CD4-positive, alpha-beta T cell treated with Interleukin-21 for 1 hour (primary cell): ENCODE data around the gene LSP1.

Source experiments
- DNase-seq: peaks from one replicate; pipeline ENCODE4 v3.0.0-alpha.2; 2020

The LSP1 gene

DNA sequence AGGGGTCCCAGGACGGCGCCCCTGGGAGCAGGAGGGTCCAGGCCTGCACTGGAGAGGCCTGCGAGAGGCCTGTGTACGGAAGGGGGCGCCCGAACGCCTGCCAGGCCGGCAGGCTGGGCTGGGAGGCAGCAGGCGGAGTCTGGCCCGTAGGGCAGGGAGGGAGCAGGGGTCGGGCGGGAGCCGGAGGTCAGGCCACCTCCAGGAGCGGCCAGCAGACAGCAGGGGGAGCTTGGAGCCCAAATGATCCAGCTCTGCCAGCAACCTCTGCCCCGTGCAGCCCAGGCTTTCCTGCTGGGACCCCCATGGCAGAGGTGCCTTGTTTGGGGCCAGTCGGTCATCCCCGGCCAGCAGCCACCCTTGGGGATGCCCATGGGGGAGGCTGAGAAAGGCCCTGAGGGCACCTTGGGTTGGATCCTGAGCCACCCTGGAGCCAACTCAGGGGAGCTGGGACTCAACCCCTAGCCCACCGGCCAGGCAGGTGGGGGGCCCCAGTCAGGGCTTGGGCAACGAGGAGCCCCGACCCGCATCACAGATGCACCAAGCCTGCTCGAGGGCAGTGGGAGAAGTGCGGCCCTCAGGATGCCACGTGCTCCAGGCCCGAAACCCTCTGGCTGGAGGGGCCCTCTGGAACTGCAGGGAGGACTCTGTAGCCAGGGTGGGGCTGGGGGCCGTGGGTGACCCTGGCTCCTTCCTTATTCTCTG lies 27.7 kb upstream of the LSP1 start:
- no peak for DNase-seq

DNA sequence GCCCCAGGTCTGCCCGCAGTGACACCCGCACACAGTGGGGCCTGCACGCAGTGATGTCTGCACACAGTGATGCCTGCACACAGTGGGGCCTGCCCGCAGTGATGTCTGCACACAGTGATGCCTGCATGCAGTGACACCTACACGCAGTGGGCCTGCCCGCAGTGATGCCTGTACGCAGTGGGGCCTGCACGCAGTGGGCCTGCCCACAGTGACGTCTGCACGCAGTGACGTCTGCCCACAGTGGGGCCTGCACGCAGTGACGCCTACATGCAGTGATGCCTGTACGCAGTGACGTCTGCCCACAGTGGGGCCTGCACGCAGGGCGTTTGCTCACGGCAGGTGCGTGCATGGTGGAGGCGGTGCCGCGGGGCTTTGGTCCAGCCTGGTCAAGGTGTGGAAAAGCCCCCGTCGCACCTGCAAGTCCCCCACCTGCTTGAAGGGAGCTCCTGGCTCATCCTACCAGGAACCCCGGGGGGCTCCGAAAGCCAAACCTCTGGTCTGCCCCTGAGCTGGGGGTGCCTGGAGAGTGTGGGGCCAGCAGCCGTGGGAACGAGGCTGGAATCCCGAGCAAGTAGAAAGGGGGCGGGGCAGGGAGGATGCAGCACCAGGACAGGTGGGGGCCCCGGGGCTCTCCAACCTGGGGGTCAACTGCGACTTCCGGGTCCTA lies 27.0 kb upstream of the LSP1 start:
- DNase-seq: no peak

GRCh38 chr11:1826552-1827094 lies 26.3 kb upstream of the LSP1 start:
- DNase-seq: no peak

- no peak for DNase-seq
These were observed 25.6 kb upstream of the LSP1 start for GRCh38 chr11:1827095-1827813.

DNA sequence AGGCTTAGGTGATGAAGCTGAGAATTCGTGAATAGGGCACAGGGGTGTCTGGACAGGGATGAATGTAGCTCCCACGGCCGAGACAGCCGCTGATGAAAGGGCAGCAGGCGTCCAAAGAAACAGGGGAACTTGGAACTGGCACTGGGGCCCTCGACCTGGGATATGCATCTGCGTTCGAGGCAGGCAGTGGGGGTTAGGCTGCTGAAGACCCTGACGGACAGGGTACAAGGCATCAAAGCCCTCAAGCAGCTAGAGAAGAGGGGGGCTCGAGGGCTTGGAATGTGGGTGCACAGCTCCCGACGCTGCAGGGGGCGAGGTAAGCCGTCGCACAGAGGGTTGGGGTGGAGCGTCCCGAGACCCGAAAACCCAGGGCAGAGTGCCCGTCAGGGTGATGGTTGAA lies 25.0 kb upstream of the LSP1 start:
- DNase-seq: no peak

GRCh38 chr11:1828542-1828941 lies 24.3 kb upstream of the LSP1 start:
- DNase-seq: no peak

DNA sequence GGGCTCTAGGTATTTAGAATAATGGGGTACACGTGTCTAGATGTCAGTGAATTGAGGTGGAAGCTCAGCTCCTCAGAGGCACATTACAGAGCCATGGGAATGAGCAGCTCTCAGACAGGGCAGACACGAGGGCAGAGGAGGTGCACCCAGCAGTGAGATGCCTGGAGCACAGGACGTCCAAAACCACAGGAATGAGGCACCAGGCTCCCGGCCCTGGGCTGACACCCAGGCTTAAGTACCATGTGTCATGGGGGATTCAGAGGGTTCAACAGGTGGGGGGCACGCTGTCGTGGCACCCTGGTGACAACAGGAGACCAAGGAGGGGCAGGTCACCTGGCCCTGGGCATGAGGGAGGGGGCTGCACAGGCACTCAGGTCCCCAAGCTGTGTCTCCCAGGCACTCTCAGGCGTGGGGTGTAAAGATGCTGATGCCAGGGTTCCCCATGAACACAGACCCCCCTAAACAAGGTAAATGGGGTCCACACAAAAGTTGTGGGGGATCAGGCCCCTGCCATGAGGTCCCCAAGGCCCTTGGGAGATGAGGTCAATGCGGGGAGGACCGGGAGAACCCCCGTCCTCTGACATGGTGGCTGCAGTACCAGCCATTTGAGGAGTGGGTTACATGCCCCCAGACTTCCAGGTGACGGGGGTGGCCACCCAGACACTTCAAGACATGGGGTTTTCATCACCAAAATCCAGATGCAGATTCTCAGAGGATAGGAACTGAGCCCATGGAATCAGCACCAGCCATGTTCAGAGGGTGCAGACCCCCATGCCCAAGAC lies 23.7 kb upstream of the LSP1 start:
- DNase-seq: no peak

GRCh38 chr11:1830004-1830321 lies 22.9 kb upstream of the LSP1 start:
- DNase-seq: no peak

GRCh38 chr11:1830322-1831223 lies 22.3 kb upstream of the LSP1 start:
- no peak for DNase-seq

- no peak for DNase-seq
These were observed 21.3 kb upstream of the LSP1 start for GRCh38 chr11:1831338-1832210.

DNA sequence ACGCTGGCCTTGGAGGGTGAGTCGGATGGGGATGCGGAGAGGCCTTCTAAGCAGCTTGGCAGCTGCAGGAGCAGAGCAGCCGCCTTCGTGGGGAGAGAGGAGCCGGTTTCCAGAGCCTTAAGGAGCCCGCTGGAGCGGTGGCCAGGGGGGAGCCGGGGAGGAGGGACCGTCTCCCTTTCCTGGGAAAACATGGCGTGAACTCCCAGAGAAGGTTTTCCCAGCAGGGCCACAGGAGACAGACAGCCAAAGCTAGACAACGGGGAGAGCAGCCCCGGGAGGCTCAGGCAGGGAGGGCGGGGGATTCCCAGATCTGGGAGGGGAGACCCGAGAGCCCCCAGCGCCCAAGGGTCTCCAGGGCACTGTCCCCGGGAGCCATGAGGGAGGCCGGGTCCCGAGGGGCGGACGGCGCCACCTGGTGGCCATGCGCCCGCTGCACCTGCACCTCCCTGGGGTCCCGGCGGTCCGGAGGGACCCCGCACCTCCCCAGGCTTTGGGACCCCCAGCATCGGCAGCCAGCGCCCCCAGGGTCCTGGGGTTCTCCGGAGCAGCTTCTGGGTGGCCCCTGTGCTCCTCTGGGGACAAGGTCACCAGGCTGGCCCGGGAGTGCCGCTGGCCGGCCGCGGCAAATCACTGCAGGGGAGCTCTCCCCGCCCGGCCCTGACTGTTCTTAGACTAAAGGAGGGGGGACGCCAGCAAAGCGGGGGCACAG lies 20.5 kb upstream of the LSP1 start:
- DNase-seq: peak; percentile 63

DNA sequence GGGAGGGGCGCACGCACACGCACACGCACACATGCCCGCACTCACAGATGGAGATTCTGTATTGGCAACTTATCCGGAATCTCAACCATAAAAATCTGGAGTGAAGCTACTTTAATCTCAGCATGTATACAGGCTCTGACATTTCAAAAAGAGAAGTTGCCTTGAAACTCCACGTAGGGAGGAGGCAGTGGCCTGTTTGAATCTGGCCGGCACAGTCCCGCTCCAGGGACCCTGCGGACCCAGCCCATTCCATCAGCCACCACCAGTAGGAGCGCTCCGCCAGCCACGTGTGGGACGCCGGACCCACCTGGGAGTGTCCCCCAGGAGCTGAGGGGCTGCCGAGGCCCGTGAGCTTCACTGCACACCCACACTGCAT lies 20.0 kb upstream of the LSP1 start:
- DNase-seq: no peak

DNA sequence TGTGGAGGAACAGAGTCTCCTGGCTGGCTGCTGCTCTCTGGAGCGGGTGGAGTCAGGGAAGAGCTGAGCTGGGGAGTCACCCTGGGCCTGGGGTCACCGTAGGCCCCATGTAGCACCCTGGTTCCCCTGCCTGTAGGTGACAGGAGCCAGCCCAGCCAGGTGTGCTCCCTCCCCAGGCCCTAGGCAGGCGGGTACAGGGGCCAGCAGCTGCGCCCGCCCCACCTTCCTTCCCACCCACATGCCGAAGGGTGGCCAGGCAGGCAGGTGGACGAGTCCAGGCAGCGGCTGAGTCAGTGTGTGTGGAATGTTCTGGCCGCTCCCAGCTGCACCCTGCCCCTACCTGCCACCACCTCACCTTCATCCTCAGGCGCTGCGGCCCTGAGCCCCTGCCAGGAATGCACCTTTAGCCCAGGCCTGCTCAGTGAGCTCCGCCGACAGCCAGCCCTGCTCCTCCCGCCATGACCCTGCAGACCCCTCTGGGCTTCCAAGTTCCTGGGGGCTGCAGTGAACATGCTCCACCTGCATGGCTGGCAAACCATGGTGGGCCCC lies 18.7 kb upstream of the LSP1 start:
- no peak for DNase-seq

- no peak for DNase-seq
These were observed 17.9 kb upstream of the LSP1 start, which contains the start of gene SYT8 for GRCh38 chr11:1834779-1835670. TSS of gene SYT8 (plus strand) at chr11:1834990. CDS start at chr11:1835106, 116 bp downstream.

- no peak for DNase-seq
These were observed 17.2 kb upstream of the LSP1 start for GRCh38 chr11:1835671-1836010.

GRCh38 chr11:1836011-1836945 lies 16.6 kb upstream of the LSP1 start:
- no peak for DNase-seq

- peak; percentile 84 for DNase-seq
These were observed 15.5 kb upstream of the LSP1 start for GRCh38 chr11:1837171-1838076.
